Activated gamma-delta T cell treated with Interleukin-2 at 50 U/mL for 16 hours (primary cell): ENCODE results near the gene MYCBP2.
A peak's percentile ranks its signal among the peaks of the same experiment; 100 is the strongest.
"Not testable (repeated sequence)": the region's sequence is repeated elsewhere in the genome, so short reads cannot be mapped to it uniquely, and the experiment has no call there.

Source experiments
- DNase-seq: peaks from one replicate; pipeline ENCODE4 v3.0.0-alpha.2; 2020

The MYCBP2 gene

GRCh38 chr13:77326905-77327604, at the start of gene MYCBP2:
Gene MYCBP2 (minus strand): TSS chr13:77327094. CDS start chr13:77326775, 319 bp downstream.
- peak; percentile 96 for DNase-seq

GRCh38 chr13:77375560-77376108, 48.7 kb upstream of the MYCBP2 start:
- no peak for DNase-seq

- no peak for DNase-seq
Measured at GRCh38 chr13:77374786-77375185, 47.9 kb upstream of the MYCBP2 start.

GRCh38 chr13:77374339-77374738, 47.4 kb upstream of the MYCBP2 start:
- no peak for DNase-seq

GRCh38 chr13:77373502-77373901, 46.6 kb upstream of the MYCBP2 start:
- DNase-seq: no peak

- DNase-seq: no peak
Measured at GRCh38 chr13:77372275-77372674, 45.4 kb upstream of the MYCBP2 start.

DNA sequence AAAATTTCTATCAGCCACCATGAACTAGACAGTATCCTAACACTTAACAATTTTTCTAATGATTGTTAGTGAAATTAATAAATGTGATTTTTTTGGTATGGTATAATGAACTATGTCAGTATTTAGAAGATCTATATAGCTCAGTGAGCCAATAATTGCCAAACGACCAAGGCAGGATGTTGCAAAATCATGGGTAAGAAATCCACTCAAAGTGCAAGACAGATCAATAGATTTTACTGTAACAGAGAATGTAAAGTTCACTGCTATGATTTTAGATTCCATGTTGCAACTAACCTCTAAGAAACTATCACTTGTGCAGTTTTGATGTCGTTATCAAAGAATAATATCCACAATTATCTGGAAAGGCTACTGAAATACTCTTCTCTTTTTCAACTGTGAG, 44.0 kb upstream of the MYCBP2 start:
- no peak for DNase-seq

DNA sequence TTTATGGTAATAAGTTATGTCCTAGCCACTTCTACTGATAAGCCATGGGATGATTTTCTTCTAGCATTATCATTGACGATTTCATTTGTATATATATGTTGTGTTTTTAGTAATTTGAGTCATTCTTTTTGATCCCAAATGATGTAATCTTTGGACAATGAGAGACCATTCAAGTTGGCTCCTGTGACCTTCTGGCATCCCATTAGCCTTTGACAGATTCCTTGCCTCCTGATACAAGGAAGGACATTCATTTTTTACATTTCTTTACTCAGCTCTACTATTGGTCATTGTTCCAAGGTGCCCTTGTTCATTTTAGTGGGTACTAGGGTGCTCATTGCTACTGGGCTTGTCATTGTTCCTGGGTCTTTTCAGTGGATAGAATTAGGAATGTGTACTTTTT, 35.3 kb upstream of the MYCBP2 start:
- no peak for DNase-seq

DNA sequence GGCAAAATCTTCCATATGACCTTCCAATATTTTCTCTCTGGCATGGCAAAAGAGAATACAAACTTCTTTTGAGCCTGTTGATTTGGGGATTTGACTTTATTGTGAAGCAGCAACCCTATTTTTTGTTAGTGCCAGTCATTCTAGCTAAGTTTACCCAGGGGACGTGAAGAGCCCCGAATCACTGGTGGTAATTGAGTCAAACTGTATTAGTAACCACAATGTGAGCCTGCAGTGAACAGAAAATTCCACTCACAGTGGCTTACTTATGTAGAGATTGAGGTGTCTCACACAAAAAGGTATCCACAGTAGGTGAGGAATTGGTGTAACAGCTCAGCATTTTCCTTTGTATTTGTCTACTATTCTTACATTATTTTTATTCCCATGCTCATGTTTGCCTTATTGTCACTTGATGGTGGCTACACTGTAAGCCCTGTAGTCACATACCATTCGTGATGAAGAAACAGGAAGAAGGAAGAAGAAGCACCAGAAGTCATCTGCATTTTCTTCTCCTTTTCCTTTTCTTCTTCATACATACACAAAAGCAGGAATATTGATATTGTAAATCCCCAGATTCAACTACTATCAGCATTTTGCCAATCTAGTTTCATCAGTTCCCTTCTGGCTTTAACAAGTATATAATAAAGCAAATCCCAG, 33.3 kb upstream of the MYCBP2 start:
- DNase-seq: no peak

GRCh38 chr13:77359171-77359570, 32.3 kb upstream of the MYCBP2 start:
- no peak for DNase-seq

GRCh38 chr13:77358001-77358400, 31.1 kb upstream of the MYCBP2 start:
- no peak for DNase-seq

DNA sequence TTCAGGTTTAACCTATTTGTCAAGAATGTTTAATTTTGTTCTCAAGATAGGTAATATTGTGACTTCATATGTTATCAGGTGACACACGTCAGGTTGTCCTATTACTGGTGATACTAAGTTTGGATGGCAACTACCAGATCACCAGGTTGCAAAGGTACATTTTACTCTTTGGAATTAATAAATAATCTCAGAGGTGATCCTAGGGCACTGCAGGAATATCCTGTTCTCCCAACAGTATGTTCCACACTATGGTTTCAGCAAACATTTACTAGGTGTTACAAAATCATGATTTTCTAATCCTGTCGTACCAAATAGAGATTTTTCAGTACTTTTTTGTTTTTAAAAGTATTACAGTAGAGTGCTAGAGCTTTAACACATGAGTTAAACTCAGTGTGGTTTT, 29.3 kb upstream of the MYCBP2 start:
- no peak for DNase-seq

DNA sequence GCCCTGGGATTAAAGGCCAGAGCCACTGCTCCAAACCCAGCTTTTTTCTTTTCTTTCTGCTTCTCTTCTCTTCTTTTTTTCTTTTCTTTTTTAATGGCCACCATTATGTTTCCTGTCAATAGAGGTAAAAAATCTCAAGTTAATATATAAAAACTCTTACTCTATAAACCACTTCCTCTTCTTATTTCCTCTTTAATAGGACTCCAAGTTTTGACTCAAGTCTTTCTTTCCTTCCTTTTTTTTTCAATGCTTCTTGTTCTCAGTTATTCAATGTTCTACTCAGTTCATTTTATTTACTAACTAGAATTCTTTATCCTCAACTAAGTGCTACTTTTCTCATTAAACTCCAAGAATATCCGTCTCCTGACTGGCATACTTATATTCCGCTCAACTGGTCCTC, 27.1 kb upstream of the MYCBP2 start:
- DNase-seq: no peak

DNA sequence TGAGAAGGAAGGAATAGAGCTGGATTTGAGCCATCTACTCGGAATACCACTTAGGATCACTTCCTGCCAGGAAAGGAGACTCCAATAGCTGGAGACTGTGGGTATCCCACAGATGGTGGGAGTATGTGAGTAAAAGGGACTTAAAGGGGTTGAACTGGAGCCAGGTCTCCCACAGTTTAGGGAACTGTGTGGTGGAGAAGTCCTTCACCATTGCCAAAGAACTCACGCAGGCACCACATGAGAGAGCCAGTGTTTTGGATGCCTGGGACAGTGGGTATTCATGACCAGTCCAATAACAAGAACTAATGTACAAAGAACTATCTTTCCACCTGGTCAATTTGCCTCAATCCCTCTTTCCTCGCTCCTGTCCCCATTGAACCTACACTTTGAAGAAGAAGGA, 24.4 kb upstream of the MYCBP2 start:
- DNase-seq: no peak

- DNase-seq: no peak
Measured at GRCh38 chr13:77350811-77351210, 23.9 kb upstream of the MYCBP2 start.

GRCh38 chr13:77349365-77349764, 22.5 kb upstream of the MYCBP2 start:
- DNase-seq: no peak

DNA sequence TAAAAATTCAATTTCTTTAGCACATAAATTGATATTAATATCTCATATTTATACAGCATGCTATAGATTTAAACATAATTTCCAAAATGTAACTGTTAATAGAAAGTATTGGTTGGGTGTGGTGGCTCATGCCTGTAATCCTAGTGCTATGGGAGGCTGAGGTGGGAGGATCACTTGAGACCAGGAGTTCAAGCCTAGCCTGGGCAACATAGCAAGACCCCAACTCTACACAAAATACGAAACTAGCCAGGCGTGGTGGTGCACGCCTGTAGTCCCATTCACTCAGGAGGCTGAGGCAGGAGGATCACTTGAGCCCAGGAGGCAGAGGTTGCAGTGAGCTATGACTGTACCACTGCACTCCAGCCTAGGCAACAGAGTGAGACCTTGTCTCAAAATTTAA, 20.5 kb upstream of the MYCBP2 start:
- DNase-seq: not testable (repeated sequence)

DNA sequence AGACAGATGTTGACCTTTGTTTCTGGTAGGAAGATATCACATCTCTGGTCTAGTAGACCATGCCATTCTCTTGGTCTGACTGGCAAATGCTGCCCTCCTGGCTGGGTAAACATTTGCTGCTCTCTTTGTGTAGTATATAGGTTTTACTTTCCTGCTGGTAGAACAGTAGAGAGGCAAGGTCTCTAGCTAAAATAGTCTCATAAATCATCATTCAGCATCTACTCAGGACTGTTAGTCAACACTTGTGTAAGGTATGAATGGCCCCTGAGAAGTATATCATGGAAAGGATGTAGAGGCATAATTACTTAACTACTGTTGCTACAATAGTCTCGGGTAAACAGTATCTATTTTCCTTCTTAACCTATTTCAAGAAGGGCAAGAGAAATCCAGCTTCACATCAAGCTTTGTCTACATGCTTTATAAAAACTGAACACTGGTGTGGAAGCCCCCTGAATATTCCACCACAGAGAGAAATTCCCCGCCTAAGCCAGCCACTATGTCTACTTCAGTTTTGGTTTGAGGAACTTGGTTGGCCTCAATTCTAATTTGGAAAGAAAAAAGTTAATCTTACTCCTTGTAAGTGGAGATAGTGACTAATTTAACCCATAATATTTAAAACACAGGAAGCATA, 18.4 kb upstream of the MYCBP2 start:
- DNase-seq: no peak

DNA sequence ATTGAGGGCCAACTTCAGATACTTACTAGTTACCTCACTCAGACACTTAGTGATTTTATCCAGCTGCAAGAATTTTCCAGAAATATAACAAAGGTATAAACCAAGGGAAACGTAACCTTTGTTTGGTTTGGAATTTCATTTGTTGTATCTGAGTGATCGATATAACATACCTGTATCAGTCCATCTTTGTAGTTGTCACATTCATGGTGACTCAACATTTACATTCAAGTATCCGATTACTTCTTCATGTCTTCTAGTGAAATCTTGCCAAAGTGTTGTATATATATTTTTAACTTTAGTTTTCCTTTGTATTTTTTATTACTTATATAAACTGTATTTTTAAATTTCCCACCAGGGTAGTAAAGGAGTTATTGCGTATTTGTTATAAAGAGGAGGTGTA, 16.9 kb upstream of the MYCBP2 start:
- DNase-seq: no peak

DNA sequence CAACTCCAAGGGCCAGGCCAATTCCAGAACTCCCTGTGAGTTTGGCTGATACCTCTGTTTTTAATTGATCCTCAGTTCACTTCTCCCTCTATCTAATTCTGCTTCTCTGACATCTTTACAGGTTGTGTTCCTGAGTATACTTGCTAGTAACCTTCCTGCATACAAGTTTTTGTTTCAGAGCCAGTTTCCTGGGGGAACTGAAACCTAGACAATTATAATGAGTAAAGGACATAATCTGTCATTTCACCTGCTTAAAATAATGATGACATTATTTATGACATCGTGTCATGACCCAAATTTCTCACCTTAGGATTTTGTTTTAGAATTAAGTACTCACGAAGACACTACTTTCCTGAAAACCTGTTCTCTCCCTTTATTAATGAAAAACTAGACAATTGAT, 12.5 kb upstream of the MYCBP2 start:
- DNase-seq: no peak

- no peak for DNase-seq
Measured at GRCh38 chr13:77338961-77339401, 12.1 kb upstream of the MYCBP2 start.

DNA sequence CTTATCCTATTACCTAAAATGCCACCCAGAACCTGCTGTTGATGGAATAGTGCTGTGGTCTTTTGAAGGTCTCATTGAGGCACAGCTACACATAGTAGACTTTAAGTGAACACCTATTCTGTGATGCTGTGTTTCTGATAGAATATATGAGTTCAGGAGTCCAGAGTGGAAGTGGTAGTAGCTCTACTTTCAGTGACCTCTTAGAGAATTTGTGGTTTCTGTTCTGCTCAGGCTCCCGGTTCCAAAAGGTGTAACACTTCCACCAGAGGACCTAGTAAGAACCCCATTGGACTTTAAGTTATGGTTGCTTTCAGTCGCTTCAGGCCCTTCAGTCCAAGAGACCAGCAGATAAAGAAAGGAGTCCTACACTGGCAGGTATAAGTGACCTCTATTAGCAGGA, 11.4 kb upstream of the MYCBP2 start:
- DNase-seq: no peak

DNA sequence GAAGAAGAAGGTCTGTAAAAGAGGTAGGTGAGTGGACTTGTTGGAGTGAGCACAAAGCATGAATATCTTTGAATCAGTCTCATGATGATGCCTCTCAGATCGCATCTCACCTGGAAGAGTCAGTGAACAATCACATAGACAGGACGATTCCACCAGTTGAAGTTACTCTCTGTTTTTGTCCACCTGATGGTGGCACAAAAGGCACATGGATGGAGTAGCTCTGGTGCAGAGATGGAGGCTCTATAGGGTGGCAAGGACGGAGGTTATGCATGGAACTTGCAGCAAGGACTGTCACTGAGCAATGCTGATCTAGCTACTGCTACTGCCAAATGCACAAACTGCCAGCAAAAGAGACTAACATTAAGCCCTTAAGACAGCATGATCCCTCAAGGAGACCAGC, 10.3 kb upstream of the MYCBP2 start:
- DNase-seq: no peak

DNA sequence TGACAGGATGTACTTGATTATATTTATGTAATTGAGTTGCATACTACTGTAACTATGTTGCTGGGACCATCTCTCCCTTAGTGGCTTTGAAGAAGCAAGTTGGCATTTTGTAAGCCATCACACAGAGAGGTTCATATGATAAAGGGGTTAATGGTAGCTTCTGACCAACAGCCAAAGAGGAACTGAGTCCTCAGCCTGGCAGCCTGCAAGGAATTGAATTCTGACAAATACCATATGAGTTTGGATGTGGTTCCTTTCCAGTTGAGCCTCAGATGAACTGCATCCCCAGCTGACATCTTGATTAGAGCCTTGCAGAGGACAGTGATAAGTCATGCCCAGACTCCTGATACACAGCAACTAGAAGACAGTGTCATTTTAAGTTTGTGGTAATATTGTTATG, 8.6 kb upstream of the MYCBP2 start:
- no peak for DNase-seq
